HG03025 (cell line): ENCODE measurements around the gene LGALS3.

Source experiments
- ATAC-seq: cut with Tn5 transposase; IDR thresholded peaks from one replicate; pipeline ENCODE4 v1.9.1; 2021; ENCODE audit warnings: mild to moderate bottlenecking, moderate library complexity; ENCODE audit not compliant: unreplicated experiment, low FRiP score

Gene LGALS3

DNA sequence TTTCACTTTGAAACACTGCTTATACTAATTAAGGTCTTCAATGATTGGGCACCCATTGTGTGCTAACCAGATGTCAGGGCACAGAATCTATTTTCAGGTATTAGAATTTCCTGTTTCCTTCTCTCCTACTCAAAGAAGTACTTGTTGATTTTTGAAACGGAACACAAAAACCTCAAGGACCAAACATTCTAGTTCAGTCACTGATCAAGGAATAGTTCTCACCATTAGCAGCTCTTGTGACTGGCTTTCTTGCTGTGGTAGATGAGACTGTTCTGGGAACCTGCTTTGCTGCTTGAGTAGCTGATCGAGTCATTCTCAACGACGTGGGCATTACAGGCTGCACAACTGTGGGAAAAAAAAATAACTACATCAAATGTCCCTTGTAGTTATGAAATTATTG lies 51.4 kb downstream of the LGALS3 start:
- peak; percentile 59 for ATAC-seq

- ATAC-seq, result no peak
Observed at GRCh38 chr14:55188686-55189295, 59.7 kb downstream of the LGALS3 start.

GRCh38 chr14:55190906-55191202 lies 61.8 kb downstream of the LGALS3 start:
- no peak for ATAC-seq

- peak; percentile 96 for ATAC-seq
Observed at GRCh38 chr14:55191203-55192053, 62.4 kb downstream of the LGALS3 start, which contains the start of gene DLGAP5. DLGAP5 (minus strand) TSS chr14:55191585; CDS start chr14:55189179, 2,406 bp downstream.

DNA sequence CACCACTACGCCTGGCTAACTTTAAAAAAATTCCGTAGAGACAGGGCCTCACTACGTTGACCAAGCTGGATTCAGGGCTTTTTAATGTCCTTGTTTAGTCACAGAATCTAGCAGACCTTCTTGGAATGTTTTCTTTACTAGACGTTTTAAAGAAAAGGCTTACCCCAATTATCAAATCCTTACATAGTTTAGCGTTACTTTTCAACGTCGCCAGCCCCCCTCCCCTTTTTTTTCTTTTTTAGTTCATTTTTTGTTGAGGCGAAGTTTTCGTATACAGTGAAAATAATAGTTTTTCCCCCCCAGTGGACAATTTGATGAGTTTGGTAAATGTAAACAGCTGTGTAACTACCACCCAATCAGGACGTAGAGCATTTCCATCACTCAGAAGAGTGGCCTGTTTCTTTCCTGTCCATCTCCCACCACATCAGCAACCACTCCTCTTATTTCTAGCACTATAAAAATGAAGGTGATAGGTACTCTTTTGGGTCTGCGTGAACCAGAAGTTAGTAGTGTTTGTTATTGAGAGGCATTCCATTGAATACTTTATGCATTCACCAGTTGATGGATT lies 63.1 kb downstream of the LGALS3 start:
- no peak for ATAC-seq

DNA sequence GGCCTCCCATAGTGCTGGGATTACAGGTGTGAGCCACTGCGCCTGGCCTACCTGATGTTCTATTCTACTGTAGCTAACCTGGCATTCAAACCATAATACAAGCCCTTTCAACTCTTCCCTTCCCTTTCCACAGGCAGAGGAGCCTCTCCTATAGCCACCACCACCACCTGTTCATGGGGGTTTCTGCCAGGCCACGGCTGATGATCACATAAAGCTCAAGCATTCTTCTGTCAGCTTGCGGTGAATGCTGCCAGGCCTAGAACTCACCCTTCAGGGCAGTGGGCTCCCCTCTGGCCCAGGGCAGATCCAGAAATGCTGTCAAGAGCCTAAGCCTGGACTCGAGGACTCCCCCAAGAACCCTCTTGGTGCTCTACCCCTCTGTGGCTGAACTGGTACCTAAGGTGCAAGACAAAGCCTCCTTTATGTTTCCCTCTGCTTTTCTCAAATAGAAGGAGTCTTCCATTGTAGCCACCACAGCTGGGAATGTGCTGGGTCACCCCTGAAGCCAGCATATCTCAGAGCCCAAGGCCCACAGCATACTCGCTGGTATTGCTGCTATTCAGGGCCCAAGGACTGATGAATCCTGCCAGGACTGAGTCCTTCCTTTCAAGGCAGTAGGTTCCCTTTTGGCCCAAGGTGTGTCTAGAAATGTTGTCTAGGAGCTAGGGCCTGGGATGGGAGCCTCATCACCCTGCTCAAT lies 65.8 kb downstream of the LGALS3 start:
- no peak for ATAC-seq
